NCI-H1436 (cell line): ENCODE results near the gene PIGQ.
A peak's percentile ranks its signal among the peaks of the same experiment; 100 is the strongest.
"Not testable (repeated sequence)": the region's sequence is repeated elsewhere in the genome, so short reads cannot be mapped to it uniquely, and the experiment has no call there.

Experiments used
- DNase-seq: peaks from one replicate; lab custom pipeline; 2025; lab: John Stamatoyannopoulos, UW

Gene PIGQ

DNA sequence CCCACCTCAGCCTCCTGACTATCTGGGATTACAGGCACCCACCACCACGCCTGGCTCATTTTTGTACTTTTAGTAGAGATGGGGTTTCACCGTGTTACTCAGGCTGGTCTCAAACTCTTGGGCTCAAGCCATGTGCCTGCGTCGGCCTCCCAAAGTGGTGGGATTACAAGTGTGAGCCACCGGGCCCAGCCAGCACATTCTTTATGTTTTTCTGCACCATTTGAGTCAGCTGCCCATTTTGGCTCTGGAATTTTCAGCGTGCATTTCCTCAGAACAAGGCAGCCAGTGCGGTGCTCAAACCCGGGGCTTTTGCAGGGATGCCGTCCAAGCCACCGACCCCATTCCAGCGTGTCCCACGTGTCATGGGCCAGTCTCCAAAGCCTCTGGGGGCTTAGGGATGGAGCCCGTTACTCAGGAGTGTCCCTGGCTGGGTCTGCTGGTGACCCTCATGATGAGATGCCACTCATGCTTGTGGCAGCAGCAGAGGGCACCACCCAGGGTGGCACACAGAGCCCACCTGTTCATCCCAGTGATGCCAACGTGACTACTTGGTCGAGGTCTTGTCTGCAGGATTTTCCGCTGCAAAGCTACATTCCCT lies 16.4 kb downstream of the PIGQ start:
- DNase-seq, result no peak

DNA sequence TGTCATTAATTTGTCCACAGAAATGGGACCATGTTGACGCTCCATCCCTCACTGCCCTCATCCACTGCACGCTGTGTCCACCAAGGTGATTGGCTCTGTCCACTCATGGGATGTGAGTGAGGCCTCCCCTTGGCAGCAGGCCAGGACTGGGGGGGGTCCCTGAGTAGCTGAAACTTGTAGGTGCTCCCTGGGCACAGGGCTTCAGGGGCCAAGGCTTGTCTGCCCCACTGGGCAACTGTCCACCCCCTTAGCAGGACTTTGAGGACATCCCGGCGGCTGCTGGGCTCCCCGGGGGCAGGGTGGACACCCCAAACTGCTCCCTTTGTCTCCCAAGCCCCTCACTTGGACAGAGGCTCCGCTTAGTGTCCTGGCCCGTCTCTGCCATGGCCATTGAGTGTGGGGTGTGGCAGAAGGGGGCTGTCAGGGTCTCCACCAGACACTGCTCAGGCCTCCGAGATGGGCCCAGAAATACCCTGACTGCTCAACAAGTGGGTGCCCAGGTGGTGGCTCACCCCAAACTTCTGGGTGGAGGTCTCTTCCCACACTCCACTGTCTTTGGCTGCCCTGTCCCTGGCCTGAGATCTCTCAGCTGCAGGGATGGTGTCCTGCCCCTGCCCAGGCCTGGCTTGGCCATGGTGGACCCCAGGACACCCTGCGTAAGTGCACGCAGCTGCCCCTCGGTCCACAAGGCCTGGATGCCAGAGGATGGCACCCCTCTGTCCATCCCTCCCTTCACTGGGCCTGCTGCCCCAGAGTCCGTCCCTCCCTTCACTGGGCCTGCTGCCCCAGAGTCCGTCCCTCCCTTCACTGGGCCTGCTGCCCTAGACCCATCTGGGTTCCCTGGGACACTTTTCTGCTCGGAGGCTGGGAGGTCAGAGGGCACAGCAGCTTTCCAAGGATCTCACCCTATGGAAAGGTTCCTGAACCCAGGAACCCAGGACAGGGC lies 17.1 kb downstream of the PIGQ start:
- no peak for DNase-seq

DNA sequence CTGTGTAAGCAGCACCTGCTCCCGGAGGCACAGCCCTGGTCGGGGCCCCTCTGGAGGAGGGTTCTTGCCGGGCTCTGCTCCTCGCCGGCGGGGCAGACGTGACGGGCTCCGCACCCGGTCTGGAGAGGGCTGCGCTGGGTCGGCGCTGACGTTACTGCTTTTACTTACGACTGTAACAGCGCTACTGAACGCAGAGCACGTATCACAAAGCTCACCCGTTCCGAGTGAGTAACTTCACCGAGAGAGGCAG lies 18.8 kb downstream of the PIGQ start:
- no peak for DNase-seq

DNA sequence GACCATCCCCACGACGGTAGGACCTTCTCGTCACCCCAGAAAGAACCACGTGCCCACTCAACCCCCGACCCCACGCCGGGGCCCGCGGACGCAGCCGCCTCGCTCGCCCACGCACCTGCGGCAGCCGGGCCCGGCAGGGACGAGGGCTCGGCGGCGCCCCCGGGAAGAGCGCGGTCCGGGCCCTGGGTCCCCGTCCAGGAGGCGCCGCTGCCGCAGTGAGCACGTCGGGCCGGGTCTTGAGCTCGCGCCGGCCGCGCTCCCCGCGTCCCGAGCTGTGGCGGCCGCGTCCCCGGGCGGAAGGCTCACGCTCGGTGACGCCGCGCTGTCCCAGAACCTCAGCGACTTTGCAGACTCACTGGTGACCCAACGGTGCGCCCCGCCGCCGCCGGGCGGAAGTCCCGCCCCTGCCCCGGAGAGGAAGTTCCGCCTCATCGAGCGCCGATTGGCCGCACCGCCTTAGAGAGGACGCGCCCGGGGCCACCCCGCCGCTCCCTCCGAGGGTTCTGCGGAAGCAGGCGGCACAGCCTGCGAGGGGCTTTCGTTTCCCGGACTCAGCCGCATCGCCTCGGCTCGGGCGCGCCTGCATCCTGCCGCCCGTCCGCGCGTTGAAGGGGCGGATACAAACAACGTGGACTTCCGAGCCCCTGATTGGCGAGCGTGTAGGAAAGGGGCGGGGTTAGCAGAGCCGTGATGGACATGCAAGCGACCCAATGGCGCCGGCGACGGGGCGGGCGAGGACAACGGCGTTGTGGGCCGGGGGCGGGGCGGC lies 19.3 kb downstream of the PIGQ start:
- DNase-seq, result peak; percentile 89

DNA sequence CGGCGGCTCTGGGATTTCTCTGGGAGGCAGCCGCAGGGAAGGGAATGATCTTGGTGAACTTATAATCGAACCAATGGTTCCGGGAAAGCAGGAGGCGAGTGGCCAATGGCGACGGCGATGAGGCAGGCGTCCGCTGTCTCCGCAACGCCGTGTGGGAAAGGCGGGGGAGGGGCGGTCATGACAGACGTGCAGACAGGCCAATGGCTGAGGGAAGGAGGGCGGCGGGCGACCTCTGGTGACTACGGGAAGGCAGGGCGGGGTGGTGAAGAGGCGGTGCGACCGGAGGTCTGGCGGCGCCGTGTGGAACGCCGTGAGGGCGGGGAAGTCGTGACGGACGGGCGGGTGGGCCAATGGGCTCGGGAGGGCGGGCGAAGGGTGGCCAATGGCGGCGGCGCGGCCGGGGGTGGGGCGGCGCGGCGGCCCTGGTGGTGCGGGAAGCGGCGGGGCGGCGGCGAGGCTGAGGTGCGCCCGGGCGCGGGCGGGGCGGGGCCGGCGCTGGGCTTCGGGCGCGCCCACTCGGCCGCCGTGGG lies 20.0 kb downstream of the PIGQ start, which contains the start of gene RAB40C:
RAB40C (plus strand) TSS at position 409 of the 530 bp plus-strand sequence. CDS start 226 bp downstream, outside the sequence.
- DNase-seq, result peak; percentile 97

DNA sequence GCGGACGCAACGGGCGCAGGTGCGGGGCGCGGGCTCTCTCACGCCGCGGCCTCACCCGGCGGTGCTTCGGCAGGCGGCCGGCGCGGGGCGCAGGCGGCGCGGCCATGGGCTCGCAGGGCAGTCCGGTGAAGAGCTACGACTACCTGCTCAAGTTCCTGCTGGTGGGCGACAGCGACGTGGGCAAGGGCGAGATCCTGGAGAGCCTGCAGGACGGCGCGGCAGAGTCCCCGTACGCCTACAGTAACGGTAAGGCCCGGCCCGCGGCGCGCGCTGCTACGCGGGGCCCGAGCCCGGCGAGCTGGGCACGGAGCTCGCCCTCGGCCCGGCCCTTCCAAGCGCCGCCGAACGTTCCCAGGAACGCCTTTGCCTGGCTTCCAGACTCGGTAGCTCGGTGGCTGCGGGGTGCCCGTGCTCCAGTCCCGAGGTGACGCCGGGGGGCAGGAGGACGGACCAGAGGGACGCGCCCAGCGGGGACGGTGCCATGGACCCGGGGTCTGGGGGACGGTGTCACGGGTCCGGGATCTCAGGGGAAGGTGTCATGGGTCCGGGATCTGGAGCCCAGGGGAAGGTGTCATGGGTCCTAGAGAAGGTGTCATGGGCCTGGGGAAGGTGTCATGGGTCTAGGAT lies 20.5 kb downstream of the PIGQ start:
- DNase-seq, result no peak

DNA sequence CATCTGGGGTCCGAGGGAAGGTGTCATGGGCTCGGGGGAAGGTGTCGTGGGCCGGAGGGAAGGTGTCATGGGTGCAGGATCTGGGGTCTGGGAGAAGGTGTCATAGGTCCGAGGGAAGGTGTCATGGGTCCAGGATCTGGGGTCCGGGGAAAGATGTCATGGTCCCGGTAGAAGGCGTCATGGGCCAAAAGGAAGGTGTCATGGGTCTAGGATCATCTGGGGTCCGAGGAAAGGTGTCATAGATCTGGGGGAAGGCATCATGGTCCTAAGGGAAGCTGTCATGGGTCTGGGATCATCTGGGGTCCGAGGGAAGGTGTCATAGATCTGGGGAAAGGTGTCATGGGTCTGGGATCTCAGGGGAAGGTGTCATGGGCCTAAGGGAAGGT lies 21.0 kb downstream of the PIGQ start:
- no peak for DNase-seq

DNA sequence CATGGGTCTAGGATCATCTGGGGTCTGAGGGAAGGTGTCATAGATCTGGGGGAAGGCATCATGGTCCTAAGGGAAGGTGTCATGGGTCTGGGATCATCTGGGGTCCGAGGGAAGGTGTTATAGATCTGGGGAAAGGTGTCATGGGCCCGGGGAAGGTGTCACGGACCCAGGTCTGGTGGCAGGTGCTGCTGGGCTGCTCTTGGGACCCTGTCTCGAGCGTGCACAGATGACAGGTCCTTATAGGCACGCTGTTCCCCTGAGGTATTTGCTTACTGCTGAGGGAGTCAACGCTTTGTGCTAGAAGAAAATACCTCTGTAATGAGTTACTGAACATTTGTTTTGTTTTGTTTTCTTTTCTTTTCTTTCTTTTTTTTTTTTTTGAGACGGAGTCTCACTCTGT lies 21.5 kb downstream of the PIGQ start:
- DNase-seq, result no peak

DNA sequence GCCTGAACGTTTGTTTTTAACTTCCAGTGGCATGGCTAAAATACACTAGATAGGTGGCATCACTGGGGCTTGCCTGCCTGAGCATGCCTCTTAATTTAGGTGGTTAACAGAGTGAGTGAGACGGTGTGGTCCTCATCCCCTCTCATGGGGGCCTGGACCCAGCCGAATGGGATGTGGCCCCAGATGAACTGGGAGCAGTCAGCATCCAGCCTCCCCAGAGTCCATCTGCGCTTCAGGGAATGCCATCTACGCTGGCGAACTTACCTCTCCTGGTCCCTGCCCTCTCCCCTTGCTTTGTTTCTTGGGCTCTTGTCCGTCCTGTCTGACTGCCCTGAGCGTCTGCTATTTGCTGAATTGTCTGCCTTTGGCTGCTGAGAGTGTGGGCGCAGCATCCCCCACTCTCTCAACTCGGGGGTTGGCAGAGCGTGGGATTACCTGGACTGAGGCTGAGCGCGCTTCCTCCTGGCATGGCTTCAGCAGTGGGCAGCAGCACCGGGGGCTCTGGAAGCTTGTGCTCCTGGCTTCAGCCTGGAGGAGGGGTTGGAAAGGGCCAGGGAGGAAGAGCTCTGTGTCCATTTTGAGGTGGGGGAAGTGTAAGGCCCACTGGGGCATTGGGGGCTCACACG lies 22.2 kb downstream of the PIGQ start:
- DNase-seq, result no peak

DNA sequence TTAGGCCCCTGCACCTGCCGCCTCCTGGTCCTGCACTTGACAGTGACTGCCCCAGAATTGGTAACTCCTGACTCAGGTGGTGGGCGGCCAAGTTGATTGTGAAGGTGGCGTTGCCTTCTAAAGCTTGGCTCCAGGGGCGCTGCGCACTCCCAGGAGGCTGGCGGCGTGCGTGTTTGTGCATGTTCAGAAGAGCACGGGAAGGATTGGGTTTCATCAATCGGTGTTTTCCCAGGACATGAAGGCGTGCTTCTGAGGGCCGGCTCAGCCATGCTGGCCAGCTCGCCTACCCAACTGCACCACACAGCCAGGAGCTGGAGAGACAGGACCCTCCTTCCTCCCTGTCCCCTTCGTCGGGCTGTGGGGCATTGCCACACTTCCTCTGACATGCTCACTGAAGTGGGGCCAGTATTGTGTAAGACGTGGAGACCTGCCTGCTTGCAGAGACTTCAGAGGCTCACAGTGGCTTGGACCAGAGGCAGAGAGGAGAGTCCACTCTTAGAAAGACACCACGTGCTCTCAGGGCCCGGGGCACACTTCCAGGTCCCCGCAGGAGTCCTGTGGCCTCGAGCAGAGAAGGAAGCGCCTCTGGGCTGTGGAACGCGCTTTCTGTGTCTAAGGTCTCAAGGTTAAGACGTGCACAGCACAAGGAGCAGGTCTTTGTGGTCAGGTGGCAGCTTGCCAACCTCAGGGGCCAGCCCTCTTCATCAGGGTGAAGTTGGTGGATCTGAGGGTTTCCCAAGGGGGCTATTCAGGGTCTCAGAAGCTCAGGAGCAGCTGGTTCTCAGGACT lies 22.9 kb downstream of the PIGQ start:
- peak; percentile 64 for DNase-seq

DNA sequence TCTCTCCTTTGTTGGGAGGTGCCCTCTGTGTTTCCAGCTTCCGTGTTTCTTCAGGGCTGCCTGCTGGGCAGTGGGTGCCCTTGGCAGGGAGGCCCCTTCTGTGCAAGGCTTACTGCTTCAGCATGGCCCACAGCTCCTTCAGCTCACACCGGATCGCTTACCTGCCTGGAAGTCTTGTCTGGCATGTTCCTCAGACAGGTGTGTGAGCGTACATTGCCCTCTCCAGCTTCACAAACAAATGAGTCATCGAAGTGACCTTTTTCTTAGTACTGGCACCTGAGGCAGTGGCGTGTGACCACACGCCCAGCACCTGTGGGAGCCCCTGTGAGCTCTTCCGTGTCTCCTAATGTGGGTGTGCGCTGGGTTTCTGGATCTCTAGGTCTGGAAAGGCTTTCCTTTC lies 23.6 kb downstream of the PIGQ start:
- DNase-seq, result no peak

DNA sequence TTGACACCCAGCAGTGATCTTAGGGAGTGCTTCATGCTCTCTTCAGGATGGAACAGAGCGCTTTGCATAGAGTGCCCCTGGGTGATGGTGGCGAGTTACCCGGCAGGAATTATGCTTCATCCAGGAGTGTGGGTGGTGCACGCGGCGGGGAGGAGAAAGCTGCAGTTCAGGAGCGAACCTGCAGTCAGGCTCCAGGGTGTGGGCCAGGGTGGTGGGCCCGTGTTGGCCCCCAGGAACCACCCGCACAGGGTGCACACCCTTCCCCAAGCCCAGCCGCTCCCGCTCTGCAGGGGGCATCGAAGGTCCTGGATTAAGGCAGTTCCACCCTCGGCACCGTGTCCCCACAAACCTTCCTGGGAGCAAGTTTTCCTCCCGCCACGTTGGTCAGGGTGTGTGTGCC lies 24.0 kb downstream of the PIGQ start:
- DNase-seq, result no peak

DNA sequence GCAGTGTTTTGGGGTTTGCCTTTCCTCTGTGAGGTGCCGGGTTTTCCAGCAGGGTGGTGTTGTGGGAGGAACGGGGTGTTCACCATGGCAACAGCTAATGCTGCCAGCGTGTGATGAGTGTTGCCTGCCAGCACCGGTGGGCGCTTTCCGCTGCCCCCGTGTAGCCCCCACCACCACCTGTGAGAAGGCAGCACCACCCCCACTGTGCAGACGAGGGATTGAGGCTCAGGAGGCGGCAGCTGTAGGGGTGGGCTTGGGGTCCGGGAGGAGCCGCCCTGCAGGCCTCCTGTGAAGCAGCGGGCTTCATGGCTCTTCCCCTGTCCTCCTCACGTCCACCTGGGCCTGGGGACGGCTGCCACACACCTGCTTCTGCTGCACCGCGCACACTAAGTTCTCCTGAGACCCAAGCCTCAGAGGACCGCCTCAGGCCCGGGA lies 25.3 kb downstream of the PIGQ start:
- no peak for DNase-seq

DNA sequence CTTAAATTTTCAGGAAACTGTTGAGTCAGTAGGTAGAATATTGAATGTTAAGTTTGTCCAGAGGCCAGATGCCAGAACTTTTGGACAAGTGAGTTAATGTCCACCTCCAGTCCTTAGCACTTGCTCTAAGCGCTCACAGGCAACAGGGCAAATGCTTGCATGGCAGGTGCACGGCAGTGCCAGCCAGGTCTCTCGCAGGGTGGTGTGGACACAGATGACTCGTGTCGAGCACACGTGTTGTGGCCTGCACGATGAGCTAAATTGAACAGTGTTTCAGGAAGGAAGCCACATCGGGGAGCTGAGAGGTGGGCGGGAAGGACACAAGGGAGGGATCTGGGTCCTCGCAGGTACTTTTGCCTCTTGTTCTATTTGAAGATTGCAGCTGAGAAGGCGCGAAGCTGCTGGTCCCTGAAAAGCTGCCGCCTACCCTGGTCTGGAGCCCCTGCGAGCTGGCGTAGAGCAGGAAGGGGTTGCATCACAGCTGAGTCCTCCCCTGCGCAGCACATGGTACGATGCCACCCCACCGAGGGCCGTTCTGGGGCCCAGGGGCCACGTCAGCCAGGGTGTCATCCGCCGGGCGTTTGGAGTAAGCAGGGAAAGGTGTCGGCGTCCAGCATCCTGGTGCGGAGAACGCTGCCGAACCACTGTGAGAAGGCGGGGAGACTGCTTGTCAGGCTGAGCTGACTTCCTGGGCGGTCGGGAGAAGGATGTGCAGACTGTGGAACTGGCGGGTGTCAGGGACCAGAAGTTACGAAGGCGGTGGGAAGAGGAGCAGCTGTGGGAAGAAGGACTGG lies 26.4 kb downstream of the PIGQ start:
- no peak for DNase-seq

DNA sequence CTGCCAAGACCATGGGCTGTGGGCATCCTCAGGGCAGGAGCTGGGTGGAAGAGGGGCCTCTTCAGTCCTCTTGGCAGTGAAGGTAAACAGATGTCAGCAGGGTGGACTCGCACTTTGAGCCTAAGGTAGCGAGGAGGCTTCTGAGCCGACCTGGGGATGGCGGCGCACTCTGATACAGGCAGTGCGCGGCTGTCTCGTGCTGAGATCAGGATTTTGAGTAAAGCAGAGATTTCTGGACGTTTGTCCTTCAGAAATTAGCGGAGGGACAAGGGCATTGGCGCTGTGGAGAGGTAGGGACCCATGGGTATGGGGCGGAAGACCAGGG lies 26.9 kb downstream of the PIGQ start:
- DNase-seq, result no peak

DNA sequence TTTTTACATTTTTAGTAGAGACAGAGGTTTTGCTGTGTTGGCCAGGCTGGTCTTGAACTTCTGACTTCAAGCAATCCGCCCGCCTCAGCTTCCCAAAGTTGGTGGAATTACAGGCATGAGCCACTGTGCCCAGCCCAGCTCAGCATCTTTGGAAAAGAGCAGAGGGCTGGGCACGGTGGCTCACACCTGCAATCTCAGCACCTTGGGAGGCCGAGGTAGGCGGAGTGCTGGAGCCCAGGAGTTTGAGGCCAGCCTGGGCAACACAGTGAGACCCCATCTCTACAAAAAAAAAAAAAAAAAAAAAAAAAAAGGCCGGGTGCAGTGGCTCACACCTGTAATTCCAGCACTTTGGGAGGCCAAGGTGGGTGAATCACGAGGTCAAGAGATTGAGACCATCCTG lies 27.9 kb downstream of the PIGQ start:
- DNase-seq, result not testable (repeated sequence)

DNA sequence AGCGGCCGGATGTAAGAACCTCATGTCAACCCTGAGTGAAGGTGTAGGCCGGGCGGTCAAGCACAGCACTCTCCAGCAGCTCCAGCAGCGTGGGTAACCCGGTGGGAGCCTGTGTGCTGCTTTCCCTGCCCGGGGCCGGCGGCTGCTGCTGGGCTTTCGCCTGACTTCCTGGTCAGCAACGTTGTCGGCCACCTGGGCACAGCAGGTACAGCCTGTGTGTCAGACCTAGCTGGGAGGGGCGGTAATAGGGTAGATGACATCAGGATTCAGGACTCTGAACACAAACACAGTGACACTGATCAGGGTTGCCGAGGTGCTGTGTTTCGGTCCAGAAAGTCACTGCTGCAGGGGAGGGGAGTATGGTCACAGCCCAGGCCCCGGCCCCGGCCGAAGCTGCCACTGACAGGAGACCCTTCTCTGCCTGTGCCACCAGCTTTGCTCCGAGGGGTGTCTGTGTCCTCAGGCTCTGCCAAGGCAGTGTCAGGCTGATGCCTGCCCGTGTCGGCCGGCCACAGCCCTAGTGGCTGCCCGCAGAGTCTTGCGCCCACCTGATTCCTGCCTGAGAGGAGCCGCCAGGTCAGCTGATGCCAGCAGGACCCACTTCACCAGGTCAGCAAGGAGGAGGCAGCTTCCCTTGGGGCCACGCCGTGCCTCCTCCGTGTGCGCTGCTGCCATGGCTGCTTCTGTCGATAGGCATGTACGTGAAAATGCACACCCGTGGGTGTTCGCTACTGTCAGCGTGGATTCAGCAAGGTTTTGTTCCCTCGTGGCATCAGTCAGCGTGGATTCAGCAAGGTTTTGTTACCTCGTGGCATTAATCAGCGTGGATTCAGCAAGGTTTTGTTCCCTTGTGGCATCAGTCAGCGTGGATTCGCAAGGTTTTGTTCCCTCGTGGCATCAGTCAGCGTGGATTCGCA lies 29.3 kb downstream of the PIGQ start:
- no peak for DNase-seq

DNA sequence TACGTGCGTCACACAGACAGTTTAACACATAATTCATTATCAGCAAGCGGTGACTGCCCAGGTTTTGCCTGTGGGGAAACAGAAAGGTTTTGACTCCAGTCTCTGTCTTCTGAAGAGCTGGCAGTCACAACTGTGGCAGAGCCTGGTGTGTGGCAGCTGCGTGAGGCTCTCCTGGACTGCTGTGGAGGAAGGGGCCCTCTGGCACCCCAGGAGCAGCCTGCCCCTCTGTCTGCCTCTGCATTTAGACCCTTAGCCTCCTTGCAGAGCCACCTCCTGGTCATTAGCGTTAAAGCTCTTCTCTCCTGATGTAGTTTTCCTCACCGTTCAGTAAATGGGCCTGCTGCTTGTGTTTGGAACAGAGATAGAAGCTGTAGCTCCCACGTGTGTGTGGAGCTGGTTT lies 31.0 kb downstream of the PIGQ start:
- no peak for DNase-seq

DNA sequence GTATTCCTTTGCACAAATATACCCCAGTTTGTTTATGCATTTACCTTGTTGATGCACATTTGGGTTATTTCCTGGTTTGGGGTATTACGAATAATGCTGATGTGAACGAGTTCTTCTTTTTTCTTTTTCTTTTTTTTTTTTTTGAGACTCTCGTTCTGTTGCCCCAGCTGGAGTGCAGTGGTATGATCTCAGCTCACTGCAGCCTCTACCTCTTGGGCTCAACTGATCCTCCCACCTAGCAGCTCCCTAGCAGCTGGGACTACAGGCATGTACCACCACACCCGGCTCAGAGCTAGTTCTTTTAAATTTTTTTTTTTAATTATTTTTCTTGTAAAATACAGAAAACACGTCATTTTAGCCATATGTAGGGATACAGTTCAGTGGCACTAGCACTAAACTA lies 34.2 kb downstream of the PIGQ start:
- no peak for DNase-seq
